Thyroid gland (tissue), 4 donors: ENCODE results near the gene ZSWIM6.

Experiments used
- POLR2A ChIP-seq, 2 donors: fragments of 450-650 bp; IDR thresholded peaks; one replicate each; pipeline ENCODE4 v1.6.1; 2017; ENCODE audit warnings: antibody characterized with exemption in 2 of 2, mild to moderate bottlenecking in 2 of 2, moderate library complexity in 1 of 2
- TF ChIP-seq, protein P1 (sequence below), 6 experiments: fragments of 200-600 bp in 3 of 6; fragments of 450-650 bp in 3 of 6; sonication (generic) in 3 of 6; IDR thresholded peaks; one replicate each; pipeline ENCODE4 v1.5.1; 2016 to 2019; ENCODE audit warnings: antibody characterized with exemption in 6 of 6, mild to moderate bottlenecking in 2 of 6, inconsistent platforms in 1 of 6, moderate library complexity in 1 of 6

DNA sequence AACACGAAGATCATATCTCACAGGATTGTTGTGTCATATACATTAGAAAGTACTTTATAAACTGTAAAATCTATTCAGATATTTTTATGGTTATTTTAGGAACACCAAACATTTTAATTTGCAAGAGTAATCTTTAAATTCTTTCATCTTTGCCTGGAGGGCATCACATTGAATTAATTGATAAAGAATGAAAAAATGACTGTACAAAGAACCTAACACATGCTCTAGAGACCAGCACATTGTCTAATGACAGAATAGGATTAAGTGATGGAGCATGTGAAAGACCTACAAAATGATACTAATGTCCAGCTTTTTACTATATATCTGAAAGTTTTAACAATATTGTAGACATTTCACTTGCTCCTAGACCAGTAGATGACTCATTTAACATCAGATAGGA, 88.0 kb downstream of the ZSWIM6 start:
- no peak for TF ChIP-seq POLR2A (IDR thresholded peaks at IDR 0.05)
- TF ChIP-seq, protein P1, sequence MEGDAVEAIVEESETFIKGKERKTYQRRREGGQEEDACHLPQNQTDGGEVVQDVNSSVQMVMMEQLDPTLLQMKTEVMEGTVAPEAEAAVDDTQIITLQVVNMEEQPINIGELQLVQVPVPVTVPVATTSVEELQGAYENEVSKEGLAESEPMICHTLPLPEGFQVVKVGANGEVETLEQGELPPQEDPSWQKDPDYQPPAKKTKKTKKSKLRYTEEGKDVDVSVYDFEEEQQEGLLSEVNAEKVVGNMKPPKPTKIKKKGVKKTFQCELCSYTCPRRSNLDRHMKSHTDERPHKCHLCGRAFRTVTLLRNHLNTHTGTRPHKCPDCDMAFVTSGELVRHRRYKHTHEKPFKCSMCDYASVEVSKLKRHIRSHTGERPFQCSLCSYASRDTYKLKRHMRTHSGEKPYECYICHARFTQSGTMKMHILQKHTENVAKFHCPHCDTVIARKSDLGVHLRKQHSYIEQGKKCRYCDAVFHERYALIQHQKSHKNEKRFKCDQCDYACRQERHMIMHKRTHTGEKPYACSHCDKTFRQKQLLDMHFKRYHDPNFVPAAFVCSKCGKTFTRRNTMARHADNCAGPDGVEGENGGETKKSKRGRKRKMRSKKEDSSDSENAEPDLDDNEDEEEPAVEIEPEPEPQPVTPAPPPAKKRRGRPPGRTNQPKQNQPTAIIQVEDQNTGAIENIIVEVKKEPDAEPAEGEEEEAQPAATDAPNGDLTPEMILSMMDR (IDR thresholded peaks at IDR 0.05), result no peak
